ENCODE measurements around the gene SEC23B. TPM values are rescaled to one million over a fixed set of nuclear protein-coding genes. Genes with fewer than 3 reads are reported as not detected.

The SEC23B gene
- total and polyA plus RNA-seq, 2 donors (not counting 3 experiments of a cell fraction or from before 2014, with no cell fraction given), result 38.0 to 44.0 TPM

- dilution Hi-C loops (cut with MboI; ENCODE audit: extremely low pct_ligation_motif_present, low sequenced_read_pairs) (no loop called here), intact Hi-C loops (cut with micrococcal nuclease) (no loop called here)
- Histone ChIP-seq H3K4me1 (ENCODE audit: control insufficient read depth, extremely low read depth, insufficient read depth, low read length) (no peaks in the 10 kb centered on the region), H3K9me3 (replicated peaks; ENCODE audit: control insufficient read depth, insufficient read depth, low read length) (no peaks in the 10 kb centered on the region), H3K9ac (replicated peaks; ENCODE audit: extremely low read depth, insufficient read depth, low read length) (no peak overlapping the region), H4K20me1 (replicated peaks; ENCODE audit: control insufficient read depth, extremely low read depth, insufficient read depth, low read length) (no peaks in the 10 kb centered on the region), H3K9me1 (replicated peaks; ENCODE audit: control insufficient read depth, extremely low read depth, insufficient read depth, low read length) (no peaks in the 10 kb centered on the region), H3K4me2 (ENCODE audit: insufficient read depth, low read length) (no peak overlapping the region), H3K4me3 (replicated peaks in 1 of 3; ENCODE audit: insufficient read depth in 1 of 3, low read depth in 1 of 3, low read length in 3 of 3) (no peak overlapping the region), H3K27ac (ENCODE audit: insufficient read depth, low read depth, low read length) (no peak overlapping the region), H3K36me3 (ENCODE audit: control insufficient read depth in 2 of 2, extremely low read depth in 1 of 2, insufficient read depth in 2 of 2, low read length in 2 of 2) (peaks cover 10 to 13% of the 10 kb centered on the region in 2 experiments), H2AFZ (ENCODE audit: low read depth, low read length) (no peak overlapping the region), H3K79me2 (ENCODE audit: control insufficient read depth, insufficient read depth, low read length) (no peaks in the 10 kb centered on the region), H3K27me3 (ENCODE audit: control insufficient read depth in 2 of 2, insufficient read depth in 2 of 2, low read length in 2 of 2) (no peaks in the 10 kb centered on the region)
- BruUV-seq (replicated peaks), result no TSS peak
- CTCF ChIA-PET, result interaction anchor here (2.1 kb wide), 1 partner anchor 15 kb away, joined by 4 read pairs; the partner anchor contains the start of gene RBBP9
- POLR2A ChIA-PET, result interaction anchor here (1.2 kb wide), 1 partner anchor 26 kb away, joined by 3 read pairs; the partner anchor contains the start of gene SEC23B
- TF ChIP-seq POLR2AphosphoS5 (IDR thresholded peaks at IDR 0.05; ENCODE audit: insufficient read depth, low read depth, low read length), result no peak
- no peak for TF ChIP-seq GATA2 (IDR thresholded peaks at IDR 0.05; ENCODE audit: insufficient read depth, insufficient read length, low read depth, low read length)
- TF ChIP-seq POLR2A (IDR thresholded peaks at IDR 0.05; ENCODE audit: low read depth, low read length), result no peak
- TF ChIP-seq FOS (IDR thresholded peaks at IDR 0.05; ENCODE audit: borderline replicate concordance, insufficient read depth, low read length), result no peak
- no peak for TF ChIP-seq CTCF (IDR thresholded peaks at IDR 0.05; ENCODE audit: extremely low read depth in 1 of 2, insufficient read depth in 1 of 2, low read depth in 1 of 2, low read length in 2 of 2)
- no peak for TF ChIP-seq MAX (IDR thresholded peaks at IDR 0.05; ENCODE audit: insufficient read depth, insufficient read length)
- no peak for TF ChIP-seq JUN (IDR thresholded peaks at IDR 0.05; ENCODE audit: borderline replicate concordance, insufficient read depth, insufficient read length, low read depth)
- TF ChIP-seq EZH2 (IDR thresholded peaks at IDR 0.05; ENCODE audit: borderline replicate concordance, low read depth, low read length, severe bottlenecking), result no peak
- TF ChIP-seq MYC (IDR thresholded peaks at IDR 0.05; ENCODE audit: low read depth, low read length), result no peak
- FAIRE-seq (no peak), DNase-seq (ENCODE audit: low read depth, low spot score) (no peak)
Observed at GRCh38 chr20:18481596-18481995, 26.1 kb upstream of the SEC23B start.

Measured in endothelial cell of umbilical vein (primary cell).